Fibroblast of pulmonary artery (primary cell): ENCODE measurements around the gene PPP1R3F.
A peak's percentile ranks its signal among the peaks of the same experiment; 100 is the strongest.

Experiments used
- DNase-seq: peaks from one replicate; pipeline ENCODE4 v3.0.0-alpha.2; 2010; ENCODE audit warnings: low read depth
- H3K4me3 ChIP-seq: replicated peaks from 2 replicates; pipeline ENCODE4 v1.5.1; 2011; ENCODE audit warnings: low read depth, mild to moderate bottlenecking, control low read depth, low read length, moderate library complexity
- TF ChIP-seq, protein P1 (sequence below): IDR thresholded peaks from 2 replicates; pipeline ENCODE4 v1.5.1; 2011; ENCODE audit warnings: mild to moderate bottlenecking, control low read depth, low read length, inconsistent platforms; ENCODE audit errors: missing control alignments

The PPP1R3F gene

DNA sequence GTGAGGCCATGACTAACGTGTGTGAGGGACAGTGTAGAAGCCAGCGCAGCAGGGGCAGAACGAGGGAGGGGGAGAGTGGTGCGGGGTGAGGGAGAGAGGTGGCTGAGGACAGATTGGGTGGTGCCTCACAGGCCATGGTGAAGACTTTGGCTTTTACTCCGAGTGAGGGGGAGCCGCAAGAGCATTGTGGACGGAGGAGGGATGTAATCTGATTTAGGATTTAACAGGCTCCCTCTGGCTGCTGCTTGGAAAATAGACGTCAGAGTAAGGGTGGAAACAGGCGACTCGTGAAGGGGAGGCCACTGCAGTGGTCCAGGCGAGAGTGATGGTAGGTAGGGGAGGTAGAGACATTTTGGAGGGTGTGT is 13.0 kb downstream of the PPP1R3F start:
- DNase-seq: peak; percentile 40
- TF ChIP-seq, protein P1, sequence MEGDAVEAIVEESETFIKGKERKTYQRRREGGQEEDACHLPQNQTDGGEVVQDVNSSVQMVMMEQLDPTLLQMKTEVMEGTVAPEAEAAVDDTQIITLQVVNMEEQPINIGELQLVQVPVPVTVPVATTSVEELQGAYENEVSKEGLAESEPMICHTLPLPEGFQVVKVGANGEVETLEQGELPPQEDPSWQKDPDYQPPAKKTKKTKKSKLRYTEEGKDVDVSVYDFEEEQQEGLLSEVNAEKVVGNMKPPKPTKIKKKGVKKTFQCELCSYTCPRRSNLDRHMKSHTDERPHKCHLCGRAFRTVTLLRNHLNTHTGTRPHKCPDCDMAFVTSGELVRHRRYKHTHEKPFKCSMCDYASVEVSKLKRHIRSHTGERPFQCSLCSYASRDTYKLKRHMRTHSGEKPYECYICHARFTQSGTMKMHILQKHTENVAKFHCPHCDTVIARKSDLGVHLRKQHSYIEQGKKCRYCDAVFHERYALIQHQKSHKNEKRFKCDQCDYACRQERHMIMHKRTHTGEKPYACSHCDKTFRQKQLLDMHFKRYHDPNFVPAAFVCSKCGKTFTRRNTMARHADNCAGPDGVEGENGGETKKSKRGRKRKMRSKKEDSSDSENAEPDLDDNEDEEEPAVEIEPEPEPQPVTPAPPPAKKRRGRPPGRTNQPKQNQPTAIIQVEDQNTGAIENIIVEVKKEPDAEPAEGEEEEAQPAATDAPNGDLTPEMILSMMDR: peak; percentile 33
- no peak overlapping the region for H3K4me3 ChIP-seq

DNA sequence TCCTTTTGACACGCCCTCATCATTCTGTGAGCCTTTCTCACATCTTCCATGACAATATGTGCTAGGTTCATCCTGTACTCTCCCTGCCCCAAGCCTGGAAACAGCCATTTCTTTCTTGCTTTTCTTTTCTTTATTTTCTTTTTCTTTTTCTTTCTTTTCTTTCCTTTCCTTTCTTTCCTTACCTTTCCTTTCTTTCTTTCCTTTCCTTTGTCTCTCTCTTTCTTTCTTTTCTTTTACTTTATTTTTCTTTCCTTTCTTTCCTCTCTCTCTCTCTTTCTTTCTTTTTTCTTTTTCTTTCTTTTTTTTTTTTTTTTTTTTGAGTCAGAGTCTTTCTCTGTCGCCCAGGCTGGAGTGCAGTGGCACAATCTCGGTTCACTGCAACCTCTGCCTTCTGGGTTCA is 14.6 kb downstream of the PPP1R3F start:
- DNase-seq: no peak
- TF ChIP-seq, protein P1: no peak
- no peak overlapping the region for H3K4me3 ChIP-seq

DNA sequence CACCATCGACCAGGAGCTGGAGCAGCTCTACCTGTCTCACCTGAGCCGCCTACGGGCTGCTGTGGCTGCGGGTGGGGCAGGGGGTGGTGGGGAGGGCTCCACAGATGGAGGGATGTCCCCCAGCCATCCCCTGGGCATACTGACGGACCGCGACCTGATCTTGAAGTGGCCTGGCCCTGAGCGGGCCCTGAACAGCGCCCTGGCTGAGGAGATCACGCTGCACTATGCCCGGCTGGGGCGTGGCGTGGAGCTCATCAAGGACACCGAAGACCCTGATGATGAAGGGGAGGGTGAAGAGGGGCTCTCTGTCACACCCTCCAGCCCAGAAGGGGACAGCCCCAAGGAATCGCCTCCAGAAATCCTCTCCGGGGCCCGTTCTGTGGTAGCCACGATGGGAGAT is 16.5 kb downstream of the PPP1R3F start:
- TF ChIP-seq, protein P1: no peak
- H3K4me3 ChIP-seq: no peak overlapping the region
- DNase-seq: no peak

DNA sequence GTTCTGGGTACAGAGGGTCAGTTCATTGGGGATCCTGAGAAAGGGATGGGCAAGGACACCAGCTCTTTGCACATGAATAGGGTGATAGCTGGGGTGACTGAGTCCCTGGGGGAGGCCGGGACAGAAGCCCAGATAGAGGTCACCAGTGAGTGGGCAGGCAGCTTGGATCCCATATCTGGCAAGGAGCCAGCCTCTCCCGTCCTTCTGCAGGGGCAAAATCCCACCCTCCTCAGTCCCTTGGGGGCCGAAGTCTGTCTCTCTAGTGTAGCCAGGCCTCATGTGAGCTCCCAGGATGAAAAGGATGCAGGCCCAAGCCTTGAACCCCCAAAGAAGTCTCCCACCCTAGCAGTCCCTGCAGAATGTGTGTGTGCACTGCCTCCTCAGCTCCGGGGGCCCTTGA is 17.0 kb downstream of the PPP1R3F start:
- TF ChIP-seq, protein P1: no peak
- no peak for DNase-seq
- H3K4me3 ChIP-seq: no peak overlapping the region

DNA sequence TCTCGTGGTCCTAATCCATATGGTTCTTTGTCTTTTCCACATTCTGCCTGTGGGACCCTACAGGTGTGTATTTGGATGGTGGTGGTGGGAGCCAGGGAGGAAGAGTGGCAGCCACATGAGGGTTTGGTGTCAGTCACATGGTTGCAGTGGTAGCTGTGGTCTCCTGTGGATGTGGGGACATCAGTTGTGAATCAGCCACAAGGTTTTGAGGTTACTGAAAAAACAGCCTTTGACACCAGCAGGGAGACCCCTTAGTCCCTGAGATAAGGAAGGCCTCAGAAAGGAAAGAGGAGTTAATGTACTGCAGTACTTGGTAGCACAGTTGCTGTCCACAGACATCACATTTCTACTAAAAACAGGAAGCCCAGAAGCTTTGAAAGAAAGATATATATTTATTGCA is 18.1 kb downstream of the PPP1R3F start:
- DNase-seq: no peak
- H3K4me3 ChIP-seq: no peak overlapping the region
- TF ChIP-seq, protein P1: no peak

DNA sequence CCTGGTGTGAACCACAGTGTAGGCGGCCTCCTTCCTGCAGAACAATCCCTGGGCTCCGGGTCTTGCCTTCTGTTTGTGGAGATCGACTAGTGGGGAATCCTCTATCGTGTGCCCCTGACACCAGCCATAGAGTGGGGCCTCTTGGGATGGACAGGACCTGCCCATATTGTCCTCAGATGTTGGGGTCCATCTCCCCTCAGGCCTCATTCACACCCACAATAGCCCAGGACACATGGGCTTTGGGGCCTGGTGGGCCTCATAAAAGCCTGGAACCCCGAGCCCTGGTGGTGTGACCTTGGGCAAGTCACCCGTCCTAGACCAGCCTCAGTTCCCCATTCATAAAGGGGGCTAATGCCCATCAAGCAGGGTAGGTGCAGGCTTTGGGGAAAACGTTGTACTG is 20.6 kb downstream of the PPP1R3F start:
- TF ChIP-seq, protein P1: no peak
- no peak overlapping the region for H3K4me3 ChIP-seq
- DNase-seq: no peak

DNA sequence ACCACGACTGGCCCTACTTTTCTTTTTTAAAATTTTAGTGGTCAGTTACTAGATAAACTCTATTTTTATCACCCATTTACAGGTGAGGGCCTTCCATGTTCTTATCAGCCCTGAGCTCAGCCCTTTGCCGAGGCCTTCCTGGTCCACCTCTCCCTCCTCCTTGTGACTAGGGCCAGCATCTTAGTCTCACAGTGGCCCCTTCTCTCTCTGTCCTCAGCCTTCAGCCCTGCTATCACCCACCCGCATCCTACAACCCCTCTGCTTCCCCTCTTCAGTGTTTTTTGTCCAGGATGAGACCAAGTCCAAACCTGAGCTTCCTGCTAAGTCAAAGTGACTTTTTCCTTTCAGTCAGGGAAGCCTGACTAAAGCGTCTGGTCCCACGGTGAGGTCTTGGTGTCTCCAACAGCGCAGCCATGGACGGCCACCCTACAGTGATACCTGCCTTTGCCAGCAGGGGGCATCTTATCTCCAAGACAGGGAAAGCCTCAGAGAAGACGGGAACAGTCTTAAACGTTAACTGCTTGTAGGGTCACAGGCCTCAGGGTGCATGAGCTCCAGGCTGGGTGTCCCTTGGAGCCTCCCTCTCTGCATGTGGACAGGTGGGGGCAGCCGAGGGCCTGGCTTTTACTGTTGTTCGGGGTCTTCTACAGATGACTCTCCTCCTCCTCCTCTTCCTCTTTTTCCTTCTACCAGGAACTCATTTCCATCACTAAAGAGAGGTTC is 22.2 kb downstream of the PPP1R3F start:
- TF ChIP-seq, protein P1: peak; percentile 61
- H3K4me3 ChIP-seq: no peak overlapping the region
- DNase-seq: peak; percentile 68
